Muscle of leg (tissue), 11 donors: ENCODE measurements around the gene STRBP. TPM values are rescaled to one million over a fixed set of nuclear protein-coding genes. Genes with fewer than 3 reads are reported as not detected.

Experiments used
- DNase-seq: peaks from one replicate; pipeline ENCODE4 v3.0.0; 2013
- H3K27ac ChIP-seq: one replicate; pipeline ENCODE4 v1.5.1; 2013; ENCODE audit warnings: mild to moderate bottlenecking, low read length, control low read depth
- H3K27me3 ChIP-seq: one replicate; pipeline ENCODE4 v1.6.1; 2013; ENCODE audit warnings: low read length; ENCODE audit not compliant: control insufficient read depth, insufficient read depth
- H3K36me3 ChIP-seq: one replicate; pipeline ENCODE4 v1.6.1; 2013; ENCODE audit warnings: low read length; ENCODE audit not compliant: control insufficient read depth, insufficient read depth
- H3K4me1 ChIP-seq: one replicate; pipeline ENCODE4 v1.6.1; 2013; ENCODE audit warnings: low read length; ENCODE audit not compliant: control insufficient read depth, insufficient read depth
- H3K4me3 ChIP-seq: one replicate; pipeline ENCODE4 v1.5.1; 2013; ENCODE audit warnings: low read length, control low read depth
- H3K9me3 ChIP-seq: replicated peaks from 2 replicates; pipeline ENCODE4 v1.6.1; 2013; ENCODE audit warnings: low read depth, low read length; ENCODE audit not compliant: control insufficient read depth
- WGBS: methylation state at CpG from one replicate; pipeline ENCODE4 v1.1.5; 2013; ENCODE audit warnings: missing lambda C conversion rate; ENCODE audit not compliant: insufficient coverage; 5-methylcytosine and 5-hydroxymethylcytosine counted together
- polyA plus RNA-seq, 8 donors: library from polyadenylated mRNA; unstranded; fragments of 120-200 nt; gene quantifications; one replicate each; pipeline versions ENCODE4 v1.2.1 to v1.2.3, GENCODE V29; 2013; ENCODE audit warnings: inconsistent platforms in 1 of 8, low replicate concordance in 1 of 8; ENCODE audit not compliant: insufficient read length in 8 of 8, insufficient read depth in 1 of 8
- total RNA-seq: library from RNA; stranded (reverse); fragments of 120-200 nt; gene quantifications from one replicate; pipeline ENCODE4 v1.2.4, GENCODE V29; 2013

The STRBP gene
- total and polyA plus RNA-seq, 9 donors: 8.2 to 14.3 (median 9.4) TPM

- H3K27me3 ChIP-seq: no peaks in the 10 kb centered on the region
- no CpG with 5 or more reads among the region's 3 CpGs for WGBS
Observed at GRCh38 chr9:123096987-123097386, 171.4 kb downstream of the STRBP start.

GRCh38 chr9:123093141-123093540, 175.2 kb downstream of the STRBP start:
- Histone ChIP-seq H3K27me3 (no peaks in the 10 kb centered on the region), H3K36me3 (peaks cover 55% of the 10 kb centered on the region), H3K4me1 (no peaks in the 10 kb centered on the region), H3K4me3 (no peak overlapping the region), H3K27ac (no peak overlapping the region), H3K9me3 (no peaks in the 10 kb centered on the region)
- 100% methylated on average over 1 of the region's 3 CpGs for whole genome bisulfite sequencing
- DNase-seq: no peak

More at GRCh38 chr9:123096987-123097386, 171.4 kb downstream of the STRBP start:
- H3K9me3 ChIP-seq: no peaks in the 10 kb centered on the region
- no peak for DNase-seq
- no peak overlapping the region for H3K27ac ChIP-seq
- H3K4me3 ChIP-seq: no peak overlapping the region
- H3K36me3 ChIP-seq: peaks cover 66% of the 10 kb centered on the region
- no peaks in the 10 kb centered on the region for H3K4me1 ChIP-seq

- DNase-seq: no peak
- Histone ChIP-seq H3K9me3 (no peaks in the 10 kb centered on the region), H3K27me3 (no peaks in the 10 kb centered on the region), H3K36me3 (peaks cover 45% of the 10 kb centered on the region), H3K27ac (no peak overlapping the region), H3K4me3 (no peak overlapping the region), H3K4me1 (no peaks in the 10 kb centered on the region)
- no CpG with 5 or more reads among the region's 2 CpGs for WGBS
Observed at GRCh38 chr9:123091459-123091858, 176.9 kb downstream of the STRBP start.

GRCh38 chr9:123090956-123091355, 177.4 kb downstream of the STRBP start:
- Histone ChIP-seq H3K36me3 (peaks cover 44% of the 10 kb centered on the region), H3K4me1 (no peaks in the 10 kb centered on the region), H3K4me3 (no peak overlapping the region), H3K27ac (no peak overlapping the region), H3K27me3 (no peaks in the 10 kb centered on the region), H3K9me3 (no peaks in the 10 kb centered on the region)
- no CpG with 5 or more reads among the region's 2 CpGs for WGBS
- DNase-seq: no peak

GRCh38 chr9:123090198-123090896, 178.0 kb downstream of the STRBP start:
- Histone ChIP-seq H3K27me3 (no peaks in the 10 kb centered on the region), H3K27ac (no peak overlapping the region), H3K9me3 (no peaks in the 10 kb centered on the region), H3K4me1 (no peaks in the 10 kb centered on the region), H3K36me3 (peaks cover 46% of the 10 kb centered on the region), H3K4me3 (no peak overlapping the region)
- 94% methylated on average over 5 of the region's 8 CpGs for WGBS
- no peak for DNase-seq

GRCh38 chr9:123089790-123090189, 178.6 kb downstream of the STRBP start:
- no peak for DNase-seq
- Histone ChIP-seq H3K9me3 (no peaks in the 10 kb centered on the region), H3K4me3 (no peak overlapping the region), H3K36me3 (peaks cover 47% of the 10 kb centered on the region), H3K4me1 (no peaks in the 10 kb centered on the region), H3K27me3 (no peaks in the 10 kb centered on the region), H3K27ac (no peak overlapping the region)
- WGBS: 90% methylated on average over 4 of the region's 5 CpGs

GRCh38 chr9:123089040-123089439, 179.3 kb downstream of the STRBP start:
- Histone ChIP-seq H3K36me3 (peaks cover 52% of the 10 kb centered on the region), H3K27me3 (no peaks in the 10 kb centered on the region), H3K4me1 (no peaks in the 10 kb centered on the region), H3K4me3 (no peak overlapping the region), H3K9me3 (no peaks in the 10 kb centered on the region), H3K27ac (no peak overlapping the region)
- no CpG with 5 or more reads among the region's 1 CpG for WGBS
- DNase-seq: no peak

- peaks cover 43% of the 10 kb centered on the region for H3K36me3 ChIP-seq
- no peak for DNase-seq
- no peaks in the 10 kb centered on the region for H3K27me3 ChIP-seq
- no peak overlapping the region for H3K27ac ChIP-seq
- no CpG with 5 or more reads among the region's 4 CpGs for WGBS
- H3K9me3 ChIP-seq: no peaks in the 10 kb centered on the region
- no peak overlapping the region for H3K4me3 ChIP-seq
- H3K4me1 ChIP-seq: no peaks in the 10 kb centered on the region
Observed at GRCh38 chr9:123087359-123087888, 181.0 kb downstream of the STRBP start.

GRCh38 chr9:123085916-123086315, 182.5 kb downstream of the STRBP start:
- no peak overlapping the region for H3K27ac ChIP-seq
- H3K4me3 ChIP-seq: no peak overlapping the region
- peaks cover 42% of the 10 kb centered on the region for H3K36me3 ChIP-seq
- no peaks in the 10 kb centered on the region for H3K27me3 ChIP-seq
- H3K9me3 ChIP-seq: no peaks in the 10 kb centered on the region
- H3K4me1 ChIP-seq: no peaks in the 10 kb centered on the region
- no peak for DNase-seq
- WGBS: 66% methylated on average over 2 of the region's 2 CpGs

GRCh38 chr9:123084256-123084655, 184.1 kb downstream of the STRBP start:
- WGBS: 78% methylated on average over 1 of the region's 1 CpG
- peaks cover 52% of the 10 kb centered on the region for H3K36me3 ChIP-seq
- no peak overlapping the region for H3K27ac ChIP-seq

More at GRCh38 chr9:123084256-123084655, 184.1 kb downstream of the STRBP start:
- no peaks in the 10 kb centered on the region for H3K27me3 ChIP-seq
- H3K4me1 ChIP-seq: no peaks in the 10 kb centered on the region
- no peak overlapping the region for H3K4me3 ChIP-seq
- DNase-seq: no peak
- H3K9me3 ChIP-seq: no peaks in the 10 kb centered on the region
